ENCODE measurements around the gene PILRB.

DNA sequence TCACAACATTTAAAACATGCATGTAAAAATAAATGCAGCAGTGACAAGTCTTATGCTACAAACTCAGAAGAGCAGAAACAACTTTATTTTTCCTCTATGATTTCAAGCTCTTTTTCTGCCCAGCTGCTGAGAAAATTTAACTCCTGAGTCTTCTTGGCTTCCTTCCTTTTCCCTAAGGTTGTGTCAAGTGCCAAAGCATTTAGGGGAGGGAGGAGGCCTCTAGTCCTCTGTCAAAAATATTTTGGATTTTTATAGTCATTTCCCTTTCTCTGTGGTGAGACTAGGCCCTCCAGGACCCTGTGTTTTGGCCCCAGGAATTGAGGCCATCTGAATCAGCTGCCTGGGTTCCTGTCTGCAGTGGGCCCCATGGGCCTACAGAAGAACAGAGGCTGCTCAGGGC is 11.0 kb upstream of the PILRB start:
- TF ChIP-seq POLR2A (IDR thresholded peaks at IDR 0.05; ENCODE audit: low read depth, low read length) (no peak), TAF1 (IDR thresholded peaks at IDR 0.05; ENCODE audit: low read depth, low read length) (no peak), SPI1 (IDR thresholded peaks at IDR 0.05; ENCODE audit: low read depth, low read length) (no peak), POLR2AphosphoS5 (IDR thresholded peaks at IDR 0.05; ENCODE audit: low read depth, low read length) (no peak), POU2F2 (IDR thresholded peaks at IDR 0.05; ENCODE audit: low read depth, low read length) (no peak), PAX5 (IDR thresholded peaks at IDR 0.05; ENCODE audit: insufficient read depth, low read length, severe bottlenecking) (no peak)
